ENCODE measurements around the gene TBCD. TPM values are rescaled to one million over a fixed set of nuclear protein-coding genes. Genes with fewer than 3 reads are reported as not detected.
A peak's percentile ranks its signal among the peaks of the same experiment; 100 is the strongest.
"Not testable (repeated sequence)": the region's sequence is repeated elsewhere in the genome, so short reads cannot be mapped to it uniquely, and the experiment has no call there.

The TBCD gene
- total RNA-seq, 1 donor from 2014 or later, result 122 TPM

GRCh38 chr17:82752371-82753200 is 721 bp downstream of the TBCD start:
- ATAC-seq (peak; percentile 7), DNase-seq (ENCODE audit: low spot score) (peak; percentile 69)
- intact Hi-C loops (cut with DNase I), result no loop called here

DNA sequence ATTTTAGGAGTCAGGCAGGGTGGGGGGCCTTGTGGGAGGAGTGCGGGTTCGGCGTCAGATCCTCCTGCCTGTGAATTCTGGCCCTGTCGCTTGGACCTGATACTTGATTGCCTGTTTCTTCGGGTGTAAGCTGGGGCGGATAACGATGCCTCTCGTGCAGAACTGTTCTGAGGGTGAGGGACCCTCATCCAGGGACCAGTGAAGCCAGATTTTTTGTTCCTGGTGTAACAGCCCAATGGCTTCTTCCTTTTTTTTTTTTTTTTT is 1.3 kb downstream of the TBCD start:
- ATAC-seq (no peak), DNase-seq (ENCODE audit: low spot score) (no peak)
- intact Hi-C loops (cut with DNase I), result no loop called here

- intact Hi-C loops (cut with DNase I), result no loop called here
- DNase-seq (ENCODE audit: low spot score), result no peak
- no peak for ATAC-seq
These were observed 2.7 kb downstream of the TBCD start for GRCh38 chr17:82754297-82755208.

DNA sequence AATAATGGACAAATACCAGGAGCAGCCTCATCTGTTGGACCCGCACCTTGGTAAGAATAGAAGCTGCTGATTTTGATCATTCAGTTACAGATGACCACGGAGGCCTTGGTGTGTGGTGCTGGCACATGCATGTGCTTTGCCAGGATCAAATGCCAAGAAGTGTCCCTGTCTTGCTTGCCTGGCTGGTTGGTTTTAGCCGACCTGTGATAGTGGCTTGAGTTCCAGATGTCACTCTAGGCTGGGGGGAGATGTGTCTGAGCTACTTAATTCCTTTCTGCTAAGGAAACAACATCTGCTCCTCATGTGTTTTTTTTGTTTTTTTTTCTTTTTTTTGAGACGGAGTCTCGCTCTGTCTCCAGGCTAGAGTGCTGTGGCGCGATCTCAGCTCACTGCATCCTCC is 4.3 kb downstream of the TBCD start:
- DNase-seq (ENCODE audit: low spot score), result no peak
- intact Hi-C loops (cut with DNase I), result no loop called here
- ATAC-seq, result no peak

DNA sequence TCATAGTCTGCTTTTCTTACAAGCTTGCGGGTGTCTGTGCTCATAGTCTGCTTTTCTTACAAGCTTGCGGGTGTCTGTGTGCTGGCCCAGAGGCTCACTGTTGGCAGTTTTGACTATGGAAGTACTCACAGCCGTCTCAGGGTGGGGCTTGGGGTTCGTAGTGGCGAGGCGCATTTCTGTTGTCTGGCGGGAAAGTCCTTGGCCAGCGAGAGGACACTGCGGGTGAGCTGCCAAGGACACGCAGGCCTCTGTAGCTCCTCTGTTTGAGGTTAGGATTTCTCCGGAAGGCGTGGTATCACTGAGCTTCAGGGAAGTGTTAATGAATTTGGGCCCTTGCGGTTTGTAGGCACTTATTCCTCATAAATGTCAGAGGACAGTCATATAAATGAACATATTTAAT is 13.5 kb downstream of the TBCD start:
- intact Hi-C loops (cut with DNase I), result loop anchor here (5.0 kb wide), 1 partner anchor 103 kb away; no protein-coding TSS in a partner anchor
- DNase-seq (ENCODE audit: low spot score) (no peak), ATAC-seq (no peak)

GRCh38 chr17:82767041-82767754 is 15.3 kb downstream of the TBCD start:
- no peak for DNase-seq (ENCODE audit: low spot score)
- intact Hi-C loops (cut with DNase I), result loop anchor here (5.0 kb wide), 1 partner anchor 105 kb away; no protein-coding TSS in a partner anchor
- peak; percentile 49 for ATAC-seq

GRCh38 chr17:82769041-82769440 is 17.2 kb downstream of the TBCD start:
- ATAC-seq (no peak), DNase-seq (ENCODE audit: low spot score) (no peak)
- intact Hi-C loops (cut with DNase I), result loop anchor here (5.0 kb wide), 1 partner anchor 107 kb away; no protein-coding TSS in a partner anchor

- intact Hi-C loops (cut with DNase I), result no loop called here
- DNase-seq (ENCODE audit: low spot score) (no peak), ATAC-seq (no peak)
These were observed 20.2 kb downstream of the TBCD start for GRCh38 chr17:82772026-82772425.

DNA sequence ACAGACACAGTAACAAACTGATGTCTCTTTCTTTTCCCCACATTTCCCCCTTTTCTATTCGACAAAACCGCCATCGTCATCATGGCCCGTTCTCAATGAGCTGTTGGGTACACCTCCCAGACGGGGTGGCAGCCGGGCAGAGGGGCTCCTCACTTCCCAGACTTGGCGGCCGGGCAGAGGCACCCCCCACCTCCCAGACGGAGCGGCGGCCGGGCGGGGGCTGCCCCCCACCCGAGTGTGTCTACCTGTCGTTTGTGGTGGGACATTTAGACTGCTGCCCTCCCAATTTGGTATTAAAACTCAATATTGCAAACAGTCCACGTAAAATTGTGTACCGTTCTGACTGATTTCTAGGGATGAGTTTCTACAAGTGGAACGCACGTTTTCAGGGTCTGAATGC is 22.6 kb downstream of the TBCD start:
- DNase-seq (ENCODE audit: low spot score); ATAC-seq; intact Hi-C loops (cut with DNase I): not testable (repeated sequence)

- ATAC-seq, result peak; percentile 65
- intact Hi-C loops (cut with DNase I), result no loop called here
- peak; percentile 81 for DNase-seq (ENCODE audit: low spot score)
These were observed 23.3 kb downstream of the TBCD start for GRCh38 chr17:82775001-82775823.

DNA sequence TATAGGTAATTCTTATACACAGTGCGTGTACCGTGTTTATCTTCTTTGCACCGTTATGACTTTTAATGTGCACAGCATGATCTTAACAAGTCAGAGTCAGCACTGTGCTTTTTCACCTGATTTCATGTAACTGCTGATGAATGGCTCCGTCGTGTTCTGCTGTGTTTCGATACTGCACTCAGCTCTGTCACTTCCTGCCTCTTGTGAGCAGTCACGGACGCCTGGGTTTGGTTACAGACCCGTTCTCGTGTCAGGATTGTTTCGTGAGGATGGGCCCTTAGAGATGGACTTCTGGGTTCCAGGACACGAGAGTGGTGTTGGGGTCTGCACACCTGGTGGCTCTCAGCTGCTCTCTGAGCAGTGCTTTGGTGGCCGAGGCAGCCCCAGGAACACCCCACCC is 24.6 kb downstream of the TBCD start:
- DNase-seq (ENCODE audit: low spot score) (no peak), ATAC-seq (no peak)
- intact Hi-C loops (cut with DNase I), result no loop called here

DNA sequence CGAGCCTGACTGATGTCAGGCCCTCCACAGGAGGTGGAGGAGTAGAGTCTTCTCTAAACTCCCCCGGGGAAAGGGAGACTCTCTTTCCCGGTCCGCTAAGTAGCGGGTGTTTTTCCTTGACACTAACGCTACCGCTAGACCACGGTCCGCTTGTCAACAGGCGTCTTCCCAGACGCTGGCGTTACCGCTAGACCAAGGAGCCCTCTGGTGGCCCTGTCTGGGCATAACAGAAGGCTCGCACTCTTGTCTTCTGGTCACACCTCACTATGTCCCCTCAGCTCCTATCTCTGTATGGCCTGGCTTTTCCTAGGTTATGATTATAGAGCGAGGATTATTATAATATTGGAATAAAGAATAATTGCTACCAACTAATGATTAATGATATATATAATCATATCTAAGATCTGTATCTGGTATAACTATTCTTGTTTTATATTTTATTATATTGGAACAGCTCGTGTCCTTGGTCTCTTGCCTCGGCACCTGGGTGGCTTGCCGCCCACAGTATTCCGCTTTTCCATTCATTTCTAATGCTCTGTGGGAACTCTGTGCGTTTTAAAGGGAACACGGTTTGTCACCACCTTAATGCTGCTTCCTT is 26.0 kb downstream of the TBCD start:
- DNase-seq (ENCODE audit: low spot score); intact Hi-C loops (cut with DNase I); ATAC-seq: not testable (repeated sequence)

- no peak for DNase-seq (ENCODE audit: low spot score)
- ATAC-seq, result no peak
- intact Hi-C loops (cut with DNase I), result no loop called here
These were observed 27.7 kb downstream of the TBCD start for GRCh38 chr17:82779541-82779940.

DNA sequence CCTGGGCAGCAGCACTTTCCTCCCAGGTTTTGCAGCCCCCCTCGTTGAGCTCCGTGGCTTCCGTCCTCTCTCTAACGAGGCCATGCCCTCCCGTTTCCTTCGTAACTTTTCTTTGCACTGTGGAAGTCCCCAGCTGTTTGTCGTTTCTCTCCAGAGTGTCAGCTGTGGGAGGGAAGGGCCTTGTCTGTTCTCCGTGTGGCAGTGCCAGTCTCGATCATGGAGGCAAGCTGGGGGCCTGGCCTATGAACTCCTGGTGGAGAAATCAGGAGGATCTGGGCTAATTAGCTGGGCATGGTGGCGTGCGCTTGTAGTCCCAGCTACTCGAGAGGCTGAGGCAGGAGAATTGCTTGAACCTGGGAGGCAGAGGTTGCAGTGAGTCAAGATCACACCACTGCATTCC is 28.3 kb downstream of the TBCD start:
- intact Hi-C loops (cut with DNase I), result no loop called here
- ATAC-seq (no peak), DNase-seq (ENCODE audit: low spot score) (no peak)

DNA sequence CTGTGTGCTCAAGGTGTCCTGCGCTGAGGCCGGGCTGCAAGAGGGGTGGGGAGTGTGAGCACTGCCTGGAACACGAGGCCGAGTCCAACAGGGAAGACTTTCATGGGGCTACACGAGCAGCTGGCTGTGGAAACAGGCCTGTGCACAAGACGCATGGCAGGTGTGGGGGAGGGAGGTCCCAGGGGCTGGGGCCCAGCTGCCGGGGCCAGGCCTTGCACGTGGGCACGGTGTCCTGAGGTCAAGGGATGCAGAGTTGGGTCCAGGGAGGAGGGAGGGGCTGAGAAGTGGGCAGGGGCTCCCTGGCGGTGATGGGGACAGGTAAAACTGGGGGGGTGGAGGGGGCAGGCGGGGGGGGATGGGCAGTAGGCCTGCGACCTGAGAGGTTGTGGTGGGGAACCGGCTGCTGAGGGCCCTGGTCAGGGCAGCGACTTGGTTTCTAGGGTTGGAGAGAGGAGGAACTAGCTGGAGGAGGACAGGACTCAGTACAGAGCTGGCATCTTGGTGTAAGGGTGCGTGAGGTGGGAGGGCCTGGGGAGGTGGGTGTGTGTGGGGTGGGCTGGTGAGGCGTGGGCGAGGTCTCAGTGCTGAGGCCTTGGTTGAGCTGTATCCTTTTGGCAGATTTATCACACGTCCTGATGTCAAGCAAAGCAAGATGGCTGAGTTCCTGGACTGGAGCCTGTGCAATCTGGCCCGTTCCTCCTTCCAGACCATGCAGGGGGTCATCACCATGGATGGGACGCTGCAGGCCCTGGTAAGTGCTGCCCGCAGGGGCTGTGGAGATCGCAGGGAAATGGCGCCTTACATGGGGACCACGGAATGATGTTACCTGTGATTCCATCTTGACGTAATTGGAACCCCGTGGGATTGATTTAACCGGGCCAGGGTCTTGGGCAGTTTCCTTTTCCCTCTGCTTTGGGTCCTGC is 29.4 kb downstream of the TBCD start:
- ATAC-seq (peak; percentile 39), DNase-seq (ENCODE audit: low spot score) (no peak)
- intact Hi-C loops (cut with DNase I), result no loop called here

- intact Hi-C loops (cut with DNase I), result no loop called here
- DNase-seq (ENCODE audit: low spot score), result peak; percentile 91
- ATAC-seq, result peak; percentile 96
These were observed 30.0 kb downstream of the TBCD start for GRCh38 chr17:82781894-82782274.

DNA sequence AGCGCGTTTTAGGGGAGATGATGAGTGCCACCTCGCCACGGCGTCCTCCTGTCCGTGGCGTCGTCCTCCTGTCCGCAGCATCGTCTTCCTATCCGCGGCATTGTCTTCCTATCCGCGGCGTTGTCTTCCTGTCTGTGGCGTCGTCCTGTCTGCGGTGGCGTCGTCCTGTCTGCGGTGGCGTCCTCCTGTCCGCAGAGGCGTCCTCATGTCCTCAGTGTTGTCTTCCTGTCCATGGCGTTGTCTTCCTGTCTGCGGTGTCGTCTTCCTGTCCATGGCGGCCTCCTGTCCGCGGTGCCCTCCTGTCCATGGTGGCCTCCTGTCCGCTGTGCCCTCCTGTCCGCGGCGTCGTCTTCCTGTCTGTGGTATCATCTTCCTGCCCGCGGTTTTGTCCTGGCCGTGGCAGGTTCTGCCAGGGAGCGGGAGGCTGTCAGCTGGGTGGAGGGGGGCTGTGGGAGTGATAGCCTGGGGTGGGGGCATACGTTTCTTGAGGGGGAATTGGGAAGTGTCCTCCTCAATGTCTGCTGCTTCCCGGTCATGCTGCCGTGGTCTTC is 30.9 kb downstream of the TBCD start:
- no peak for ATAC-seq

More for the DNA sequence above, 30.9 kb downstream of the TBCD start:
- no peak for DNase-seq (ENCODE audit: low spot score)
- intact Hi-C loops (cut with DNase I), result no loop called here
